Activated CD4-positive, CD25-positive, alpha-beta regulatory T cell treated with anti-CD3 and anti-CD28 coated beads, Interleukin-2, amount 50 U/mL, for 24 hours (primary cell): ENCODE results near the gene PRPF19.

Experiments used
- ATAC-seq, 2 donors: fragments of 150-1000 bp; cut with Tn5 transposase; one replicate each; pipeline ENCODE4 v1.10.0; 2021; ENCODE audit warnings: mild to moderate bottlenecking in 1 of 2, moderate library complexity in 1 of 2

Gene PRPF19

GRCh38 chr11:60872124-60872960 lies 34.0 kb downstream of the PRPF19 start:
- no peak for ATAC-seq

- ATAC-seq = no peak
Measured at GRCh38 chr11:60871378-60872061, 34.9 kb downstream of the PRPF19 start.

GRCh38 chr11:60870733-60871377 lies 35.5 kb downstream of the PRPF19 start:
- ATAC-seq = no peak

- ATAC-seq = no peak
Measured at GRCh38 chr11:60870276-60870675, 36.1 kb downstream of the PRPF19 start.

- ATAC-seq = no peak
Measured at GRCh38 chr11:60869451-60869825, 36.9 kb downstream of the PRPF19 start.

- no peak for ATAC-seq
Measured at GRCh38 chr11:60868682-60869450, 37.5 kb downstream of the PRPF19 start.

- no peak for ATAC-seq
Measured at GRCh38 chr11:60867871-60868681, 38.3 kb downstream of the PRPF19 start.

GRCh38 chr11:60866911-60867870 lies 39.2 kb downstream of the PRPF19 start, which contains the start of gene ZP1:
ZP1 (plus strand) TSS chr11:60867542; CDS start chr11:60867562, 20 bp downstream.
- ATAC-seq = no peak

- ATAC-seq = no peak
Measured at GRCh38 chr11:60864856-60865513, 41.4 kb downstream of the PRPF19 start.

GRCh38 chr11:60863550-60864521 lies 42.5 kb downstream of the PRPF19 start:
- ATAC-seq = no peak

- no peak for ATAC-seq
Measured at GRCh38 chr11:60862171-60862570, 44.2 kb downstream of the PRPF19 start.

- ATAC-seq = no peak
Measured at GRCh38 chr11:60860943-60861342, 45.4 kb downstream of the PRPF19 start.

- no peak for ATAC-seq
Measured at GRCh38 chr11:60859616-60860250, 46.7 kb downstream of the PRPF19 start.

- no peak for ATAC-seq
Measured at GRCh38 chr11:60858731-60859464, 47.5 kb downstream of the PRPF19 start.

GRCh38 chr11:60858236-60858635 lies 48.1 kb downstream of the PRPF19 start:
- ATAC-seq = no peak

- no peak for ATAC-seq
Measured at GRCh38 chr11:60857378-60858232, 48.8 kb downstream of the PRPF19 start.
